CD4-positive, alpha-beta T cell treated with Interleukin-17A for 1 hour (primary cell): ENCODE measurements around the gene MAN2A1.
"Not testable (repeated sequence)": the region's sequence is repeated elsewhere in the genome, so short reads cannot be mapped to it uniquely, and the experiment has no call there.

Experiments
- DNase-seq: peaks from one replicate; pipeline ENCODE4 v3.0.0-alpha.2; 2020

The MAN2A1 gene

DNA sequence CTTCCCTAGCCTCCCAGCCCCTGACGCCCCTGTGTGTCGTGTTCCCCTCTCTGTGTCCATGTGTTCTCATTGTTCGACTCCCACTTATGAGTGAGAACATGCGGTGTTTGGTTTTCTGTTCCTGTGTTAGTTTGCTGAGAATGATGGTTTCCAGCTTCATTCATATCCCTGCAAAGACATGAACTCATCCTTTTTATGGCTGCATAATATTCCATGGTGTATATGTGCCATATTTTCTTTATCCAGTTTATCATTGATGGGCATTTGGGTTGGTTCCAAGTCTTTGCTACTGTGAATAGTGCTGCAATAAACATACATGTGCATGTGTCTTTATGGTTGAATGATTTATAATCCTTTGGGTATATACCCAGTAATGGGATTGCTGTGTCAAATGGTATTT is 70.4 kb downstream of the MAN2A1 start:
- DNase-seq: not testable (repeated sequence)

GRCh38 chr5:109762821-109763220 is 73.1 kb downstream of the MAN2A1 start:
- DNase-seq: no peak

DNA sequence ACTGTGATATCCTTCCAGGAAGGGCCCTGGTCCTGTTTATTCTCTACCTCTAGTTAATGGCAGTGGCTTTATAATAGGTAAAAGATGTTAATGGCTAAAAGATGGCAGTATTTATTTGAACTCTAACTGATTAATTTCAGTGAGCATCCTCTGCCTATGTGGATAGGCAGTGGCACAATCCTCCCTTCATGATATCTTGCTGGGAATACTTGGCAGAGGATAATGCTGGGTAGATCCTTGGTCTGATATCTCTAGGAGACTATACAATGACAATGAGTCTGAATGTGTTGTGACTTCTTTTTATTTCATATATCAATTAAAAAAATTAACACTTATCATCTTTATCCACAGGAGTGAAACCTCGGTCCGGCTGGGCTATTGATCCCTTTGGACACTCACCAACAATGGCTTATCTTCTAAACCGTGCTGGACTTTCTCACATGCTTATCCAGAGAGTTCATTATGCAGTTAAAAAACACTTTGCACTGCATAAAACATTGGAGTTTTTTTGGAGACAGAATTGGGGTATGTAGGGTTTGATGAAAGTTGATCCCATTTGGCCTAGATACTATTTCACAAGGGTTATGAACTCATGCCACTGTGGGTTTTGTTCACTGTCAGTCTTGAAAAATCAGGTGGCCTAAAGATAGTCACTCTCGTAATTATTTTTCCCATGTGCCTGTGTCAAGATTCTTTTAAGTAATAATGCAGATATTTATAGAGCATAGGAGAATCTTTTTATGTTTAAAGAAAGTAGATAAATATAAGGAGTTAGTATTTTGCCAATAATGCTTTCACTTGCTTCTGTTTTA is 77.7 kb downstream of the MAN2A1 start:
- DNase-seq: no peak

DNA sequence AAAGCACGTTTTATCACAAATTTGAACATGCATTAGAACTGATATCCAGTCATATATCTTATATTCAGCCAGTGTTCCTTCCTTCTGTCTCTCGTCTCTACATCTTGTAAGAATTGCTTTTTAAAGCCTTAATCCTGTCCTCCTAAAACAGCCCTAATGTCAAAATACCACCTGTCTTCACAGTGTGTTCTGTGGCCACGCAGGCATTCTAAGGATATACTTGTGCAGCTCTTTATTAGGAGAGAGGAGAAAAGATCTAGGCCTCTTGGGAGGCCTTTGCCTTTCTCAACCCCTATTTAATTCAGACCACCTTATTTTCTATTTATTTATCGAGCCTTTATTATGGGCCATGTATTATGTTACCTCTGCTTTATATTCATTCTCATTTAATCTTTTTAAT is 78.3 kb downstream of the MAN2A1 start:
- DNase-seq: no peak

DNA sequence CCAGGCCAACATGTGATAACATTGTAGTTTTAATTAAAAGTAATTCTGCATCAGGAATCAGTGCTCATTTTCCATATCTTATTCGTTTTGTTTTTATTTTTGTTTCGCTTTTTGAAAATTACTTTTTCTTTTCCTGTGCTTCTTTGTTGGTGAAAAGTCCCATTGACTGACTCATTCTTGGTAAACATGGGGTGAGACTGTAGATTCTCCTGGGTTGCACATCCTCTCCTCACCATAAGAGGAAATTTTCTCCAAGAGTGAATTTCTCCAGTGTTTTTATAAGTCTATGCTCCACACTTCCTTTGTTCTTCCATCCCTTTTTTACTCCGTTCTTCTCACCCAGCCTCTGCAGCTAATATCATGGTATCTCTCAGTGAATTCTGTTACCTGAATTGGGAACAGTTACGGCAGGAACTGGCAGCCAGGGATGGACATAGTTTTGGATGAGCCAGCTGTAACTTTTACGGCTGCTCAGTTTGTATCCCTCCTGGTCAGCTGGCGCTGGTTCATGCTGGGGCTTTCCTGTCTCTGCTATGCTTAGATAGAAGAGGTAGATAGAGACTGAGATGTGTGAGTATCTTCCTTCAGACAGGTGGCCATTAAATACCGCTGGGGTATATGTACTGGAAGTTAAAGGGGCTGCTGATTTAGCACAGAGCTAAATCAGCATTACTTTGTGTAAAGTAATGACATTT is 80.0 kb downstream of the MAN2A1 start:
- DNase-seq: no peak

DNA sequence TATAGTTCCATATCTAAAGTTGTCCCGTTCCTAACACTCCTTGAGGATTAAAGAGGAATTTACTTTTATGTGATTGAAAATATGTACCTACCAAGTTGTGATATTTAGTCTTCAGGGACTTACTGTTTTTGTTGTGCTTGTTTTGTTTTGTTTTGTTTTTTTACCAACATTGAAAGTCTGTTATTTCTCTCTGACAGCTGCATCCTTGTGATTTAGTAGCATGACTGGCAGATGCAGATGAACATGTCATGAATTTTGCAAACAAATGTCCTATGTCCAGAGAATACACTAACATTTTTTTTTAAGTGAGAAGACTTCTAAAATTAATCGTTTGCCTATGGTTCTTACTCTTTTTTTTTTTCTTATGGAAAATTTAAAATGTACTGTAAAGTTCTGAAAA is 85.4 kb downstream of the MAN2A1 start:
- no peak for DNase-seq

DNA sequence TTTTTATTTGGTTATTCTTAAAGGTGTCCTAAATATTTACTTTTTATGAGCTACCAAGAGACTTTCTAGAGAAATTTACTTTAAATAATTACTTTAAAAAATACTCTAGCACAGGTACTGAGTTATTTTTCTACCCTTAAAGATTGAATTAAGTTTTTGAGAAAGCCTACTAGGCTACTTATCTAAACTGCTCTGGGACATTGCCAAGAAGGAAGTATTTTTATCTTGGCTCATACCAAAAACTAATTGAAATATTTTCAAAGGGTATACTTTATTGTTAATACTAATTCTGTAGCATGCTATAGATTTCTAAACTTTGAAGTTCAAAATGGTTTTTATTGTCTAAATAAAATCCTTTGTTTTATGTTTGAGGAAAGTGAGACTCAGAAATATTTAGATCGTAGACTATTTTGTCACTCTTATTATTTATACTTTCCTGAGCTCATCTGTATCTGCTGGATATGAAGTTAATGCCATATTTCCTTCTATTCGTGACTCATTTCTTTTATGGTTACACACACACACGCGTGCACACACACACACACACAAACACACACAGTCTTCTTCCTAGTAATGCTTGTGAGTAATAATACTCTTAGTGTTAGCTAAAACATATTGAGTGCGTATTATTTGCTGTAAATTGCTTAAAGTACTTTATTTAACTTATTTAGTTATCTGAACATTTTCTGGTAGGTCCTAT is 89.5 kb downstream of the MAN2A1 start:
- no peak for DNase-seq

GRCh38 chr5:109784687-109785086 is 95.0 kb downstream of the MAN2A1 start:
- DNase-seq: no peak

- DNase-seq: no peak
Measured at GRCh38 chr5:109786206-109786855, 96.6 kb downstream of the MAN2A1 start.

DNA sequence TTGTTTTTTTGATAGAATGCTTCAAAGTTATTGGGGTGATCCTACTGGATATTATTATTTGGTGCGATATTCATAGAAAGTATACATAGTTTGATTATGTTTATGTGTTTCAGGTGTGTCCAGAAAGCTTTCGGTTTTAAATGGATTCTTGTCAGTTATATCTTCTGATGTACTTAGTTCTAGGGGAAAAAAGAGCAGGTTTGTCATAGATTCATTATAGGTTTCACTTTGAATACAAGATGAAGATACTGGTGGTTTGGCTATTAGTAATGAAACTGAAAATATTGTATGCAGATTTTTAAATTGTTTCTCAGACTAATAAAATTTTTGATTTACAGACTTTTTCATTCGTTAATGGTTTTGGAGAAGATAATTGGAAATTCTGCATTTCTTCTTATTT is 98.9 kb downstream of the MAN2A1 start:
- DNase-seq: no peak

DNA sequence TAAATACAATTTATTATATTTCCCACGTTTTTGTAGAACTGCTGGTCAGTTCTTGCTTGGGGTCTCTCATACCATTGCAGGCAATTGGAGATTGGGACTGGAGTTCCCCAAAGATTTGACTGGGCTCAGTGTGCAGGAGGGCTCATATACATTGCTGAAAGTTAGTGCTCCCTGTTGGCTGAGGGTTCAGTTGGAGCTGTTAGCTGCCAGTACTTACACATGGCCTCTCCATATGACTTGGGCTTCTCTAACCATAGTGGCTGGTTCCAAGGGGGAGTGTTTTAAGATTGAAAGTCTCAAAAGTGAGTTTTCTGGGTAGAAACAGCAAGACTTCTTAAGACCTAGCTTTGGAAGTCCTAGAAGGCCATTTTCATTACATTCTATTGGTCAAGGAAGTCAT is 102.9 kb downstream of the MAN2A1 start:
- no peak for DNase-seq

DNA sequence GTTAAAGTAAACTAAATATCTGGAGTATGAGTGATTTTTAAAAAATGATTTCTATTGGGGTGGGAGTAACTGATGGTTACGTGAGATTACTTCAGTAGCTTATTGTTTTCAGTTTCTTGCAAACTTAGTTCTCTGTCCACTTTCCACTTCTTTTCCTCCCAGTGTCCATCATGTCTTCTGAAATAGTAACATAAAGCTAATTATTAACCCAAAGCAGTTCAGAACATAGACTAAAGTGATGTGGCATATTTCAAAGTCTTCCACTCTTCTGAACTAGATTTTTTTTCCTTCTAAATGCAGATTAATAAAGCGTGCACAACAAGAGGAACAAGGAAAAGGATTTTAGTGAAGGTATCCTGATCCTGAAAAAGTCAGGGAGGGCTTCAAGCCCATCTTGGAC is 114.1 kb downstream of the MAN2A1 start:
- DNase-seq: no peak

GRCh38 chr5:109805472-109805871 is 115.7 kb downstream of the MAN2A1 start:
- DNase-seq: no peak

DNA sequence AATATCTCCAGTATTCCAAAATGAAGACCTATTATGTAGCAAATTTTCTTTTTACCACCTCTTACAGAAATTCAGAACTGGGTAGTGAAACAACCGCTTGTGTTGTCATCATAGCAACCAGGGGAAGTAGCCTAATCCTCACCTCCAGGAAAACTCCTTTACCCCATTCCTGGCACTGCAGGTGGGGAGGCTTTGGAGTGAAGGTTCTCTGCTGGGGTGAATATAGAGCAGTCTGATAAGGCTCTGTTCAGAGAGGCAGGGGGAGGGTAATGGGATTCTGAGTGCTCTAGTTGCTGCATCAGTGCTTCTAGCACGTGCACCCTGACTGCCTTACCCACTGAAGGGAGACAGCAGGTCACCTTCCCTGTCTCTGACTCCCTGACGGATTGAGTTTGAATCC is 116.2 kb downstream of the MAN2A1 start:
- DNase-seq: no peak

DNA sequence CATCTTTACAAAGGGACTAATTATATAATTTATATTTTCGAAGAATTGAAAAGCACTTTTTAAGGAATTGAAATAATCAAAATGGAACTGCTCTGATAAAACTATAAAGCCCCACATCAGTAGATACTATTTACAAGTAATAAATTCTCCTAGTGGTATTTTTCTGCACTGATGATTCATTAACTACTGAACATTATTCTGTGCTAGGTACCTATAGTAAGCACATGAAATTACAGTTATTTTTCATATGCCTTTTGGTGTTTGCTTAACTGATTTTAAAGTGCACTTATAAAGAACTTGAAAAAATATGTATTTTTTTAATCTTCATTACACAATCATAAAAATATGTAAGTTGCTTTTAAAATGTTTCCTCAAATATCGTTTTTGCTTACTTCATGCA is 123.0 kb downstream of the MAN2A1 start:
- DNase-seq: no peak

DNA sequence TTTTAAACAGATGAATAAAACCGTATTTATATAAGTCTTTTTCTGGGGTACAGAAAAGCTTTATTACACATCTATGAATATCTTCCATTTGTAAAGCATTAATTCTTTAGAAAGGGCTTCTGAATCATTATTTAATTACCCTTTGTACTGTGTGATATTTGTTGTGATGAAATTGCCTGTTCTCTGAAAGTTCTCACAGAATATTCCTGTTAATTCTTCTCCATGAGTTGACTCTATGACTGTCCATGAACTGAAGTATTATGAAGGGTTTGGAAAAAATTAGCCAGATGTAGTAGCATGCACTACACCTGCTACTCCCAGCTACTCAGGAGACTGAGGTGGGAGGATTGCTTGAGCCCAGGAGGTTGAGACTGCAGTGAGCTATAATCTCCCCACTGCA is 127.0 kb downstream of the MAN2A1 start:
- no peak for DNase-seq

- DNase-seq: no peak
Measured at GRCh38 chr5:109819878-109820277, 130.2 kb downstream of the MAN2A1 start.

DNA sequence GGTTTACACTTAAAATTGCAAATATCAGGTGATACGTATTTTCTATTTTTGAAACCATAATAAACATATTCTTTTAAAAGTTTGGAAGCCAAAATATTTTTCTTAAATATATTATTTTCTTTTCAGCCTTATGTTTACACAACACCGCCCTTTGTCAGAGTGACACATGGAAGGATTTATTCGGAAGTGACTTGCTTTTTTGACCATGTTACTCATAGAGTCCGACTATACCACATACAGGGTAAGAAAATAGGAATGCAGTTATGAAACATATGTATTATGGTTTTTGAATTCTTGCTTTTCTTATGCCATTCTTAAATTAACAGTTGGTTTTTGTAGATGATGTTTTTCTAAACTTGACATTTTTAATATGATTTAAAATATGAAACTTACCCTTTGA is 133.9 kb downstream of the MAN2A1 start:
- DNase-seq: no peak

- DNase-seq: no peak
Measured at GRCh38 chr5:109825450-109825849, 135.7 kb downstream of the MAN2A1 start.

DNA sequence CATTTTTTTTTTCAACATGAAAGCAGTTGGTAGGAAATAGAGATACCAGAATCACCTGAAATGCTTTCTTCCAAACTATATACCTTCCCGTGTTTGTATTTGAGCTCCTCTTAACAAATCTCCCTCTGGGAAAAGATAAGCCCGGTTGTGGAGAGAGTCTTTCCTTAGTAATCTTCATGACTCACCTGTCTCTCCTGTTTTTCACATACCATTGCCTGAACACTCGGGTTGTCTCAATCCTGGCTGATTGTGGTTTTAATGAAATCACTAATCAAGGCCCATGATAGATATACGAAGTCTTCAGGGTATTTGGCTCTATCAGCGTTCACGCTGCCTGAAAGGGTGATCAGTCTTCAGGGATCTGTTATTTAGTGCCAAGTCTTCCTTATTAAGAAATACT is 136.7 kb downstream of the MAN2A1 start:
- no peak for DNase-seq

DNA sequence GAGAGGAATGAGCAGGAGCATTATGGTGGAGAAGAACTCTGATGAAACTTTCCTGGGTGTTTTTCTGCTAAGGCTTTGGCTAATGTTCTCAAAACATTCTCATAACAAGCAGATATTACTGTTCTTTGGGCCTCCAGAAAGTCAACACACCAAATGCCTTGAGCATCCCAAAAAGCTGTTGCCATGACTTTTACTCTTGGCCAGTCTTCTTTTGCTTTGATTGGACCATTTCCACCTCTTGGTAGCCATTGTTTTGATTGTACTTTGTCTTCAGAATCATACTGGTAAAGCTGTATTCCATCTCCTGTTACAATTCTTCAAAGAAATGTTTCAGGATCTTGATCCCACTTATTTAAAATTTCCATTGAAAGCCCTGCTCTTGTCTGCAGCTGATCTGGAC is 139.6 kb downstream of the MAN2A1 start:
- DNase-seq: no peak

GRCh38 chr5:109830955-109831502 is 141.3 kb downstream of the MAN2A1 start:
- no peak for DNase-seq
